ENCODE measurements around the gene ABHD12. TPM values are rescaled to one million over a fixed set of nuclear protein-coding genes. Genes with fewer than 3 reads are reported as not detected.
"Not testable (repeated sequence)": the region's sequence is repeated elsewhere in the genome, so short reads cannot be mapped to it uniquely, and the experiment has no call there.

The ABHD12 gene
- total RNA-seq, 1 donor from 2014 or later: 70.4 TPM

DNA sequence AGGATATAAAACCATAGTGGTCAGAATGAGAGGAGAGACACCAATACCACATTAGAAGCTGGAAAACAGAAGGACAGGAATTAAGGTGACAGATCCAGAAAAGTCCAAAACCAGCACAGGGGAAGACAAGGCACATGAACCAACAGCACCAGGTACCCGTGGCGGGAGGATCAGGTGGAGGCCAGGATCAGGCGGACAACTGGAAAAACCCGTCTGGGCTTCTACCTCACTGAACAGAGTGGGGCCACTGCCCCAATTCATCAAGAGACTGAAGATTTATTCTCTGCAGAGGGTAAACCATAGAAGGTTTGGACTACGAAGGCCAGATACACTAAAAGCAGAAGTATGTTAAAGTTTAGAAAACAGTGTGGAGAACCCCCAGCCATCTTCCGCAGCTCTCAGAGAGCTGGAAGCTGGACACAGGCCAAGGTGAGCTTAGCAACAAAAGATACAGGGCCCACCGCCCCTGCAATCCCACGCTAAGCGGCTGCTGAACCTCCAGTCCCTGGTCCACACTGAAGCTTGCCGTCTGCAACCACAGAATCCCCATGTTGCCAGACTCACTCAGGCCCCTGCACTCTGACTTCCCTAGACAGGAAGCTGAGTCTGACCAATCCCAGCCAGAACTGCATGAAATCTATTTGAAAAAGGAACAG is 29.9 kb downstream of the ABHD12 start:
- DNase-seq (ENCODE audit: low spot score): no peak
- ATAC-seq: peak; percentile 67
- intact Hi-C loops (cut with DNase I): no loop called here

DNA sequence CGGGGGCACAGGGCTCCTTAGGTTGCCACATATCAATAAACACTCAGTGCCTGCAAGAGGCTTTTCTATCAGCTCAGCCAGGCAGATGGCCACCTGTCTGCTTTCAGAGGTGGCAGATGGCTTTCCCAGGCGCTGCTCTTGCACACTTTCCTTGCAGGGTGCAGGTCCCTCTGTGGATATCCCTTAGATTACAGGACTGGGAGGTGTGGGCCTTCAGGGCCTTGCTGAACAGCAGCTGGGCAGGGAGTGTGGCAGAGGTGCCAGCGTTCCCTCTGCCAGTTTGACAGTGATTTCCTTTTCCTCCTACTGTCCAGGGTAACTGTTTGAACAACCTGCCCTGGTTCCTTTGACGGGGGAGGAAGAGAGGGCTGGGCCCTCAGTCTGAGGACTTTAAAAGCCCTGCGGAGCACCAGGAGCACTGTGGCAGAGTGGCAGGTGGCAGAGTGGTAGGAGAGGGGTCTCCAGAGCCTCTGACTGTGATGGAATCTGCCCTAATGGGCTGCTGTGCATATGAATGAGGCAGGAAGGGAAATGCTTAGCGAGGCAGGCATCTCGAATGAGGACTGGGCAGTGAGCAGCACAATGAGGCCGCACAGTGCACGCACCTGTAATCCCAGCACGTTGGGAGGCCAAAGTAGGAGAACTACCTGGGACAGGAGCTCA is 34.2 kb downstream of the ABHD12 start:
- intact Hi-C loops (cut with DNase I): no loop called here
- no peak for ATAC-seq
- no peak for DNase-seq (ENCODE audit: low spot score)

DNA sequence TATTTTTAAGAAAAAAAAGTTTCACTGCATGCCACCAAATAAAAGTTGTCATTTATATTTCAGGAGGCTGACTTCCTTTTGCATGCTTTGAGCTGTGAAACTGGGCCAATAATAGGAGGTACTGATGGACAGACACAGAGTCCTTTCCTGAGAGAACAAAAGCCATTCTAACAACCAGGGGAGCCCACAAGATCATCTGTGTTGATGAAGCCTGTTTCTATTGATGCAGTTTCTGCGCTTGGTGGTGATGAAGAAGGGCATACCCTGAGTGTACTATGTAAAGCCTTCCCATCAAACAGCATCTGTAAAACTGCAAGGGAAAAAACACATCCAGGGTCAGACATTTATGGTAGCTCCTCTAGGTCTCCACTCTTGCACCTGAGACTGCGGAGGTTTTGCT is 34.8 kb downstream of the ABHD12 start:
- no peak for ATAC-seq
- intact Hi-C loops (cut with DNase I): no loop called here
- DNase-seq (ENCODE audit: low spot score): no peak

DNA sequence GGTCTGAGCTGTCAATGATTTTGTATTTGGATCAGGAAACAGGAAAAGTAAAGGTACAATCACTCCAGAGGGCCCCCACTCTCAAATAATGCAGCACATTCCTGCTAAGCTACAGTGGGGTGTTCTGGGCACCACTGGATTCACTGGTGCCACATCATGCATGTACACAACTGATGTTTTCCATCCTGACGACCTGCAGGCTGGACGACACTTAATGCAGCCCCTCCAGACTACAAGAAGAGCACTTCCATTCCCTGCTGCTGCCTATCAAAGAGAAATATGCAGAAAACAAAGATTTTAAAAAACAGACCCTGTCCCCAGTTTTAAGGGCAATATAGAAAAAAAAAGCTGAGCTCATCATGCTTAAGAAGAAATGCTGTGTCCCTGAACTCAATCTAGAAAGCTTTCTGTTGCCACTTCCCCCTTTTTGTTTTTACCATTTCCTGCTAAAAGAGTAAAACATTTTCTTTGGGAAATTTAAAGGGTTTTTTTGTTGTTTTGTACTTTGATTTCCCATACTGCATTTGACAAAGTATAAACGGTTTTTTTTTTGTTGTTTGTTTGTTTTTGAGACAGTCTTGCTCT is 35.5 kb downstream of the ABHD12 start:
- DNase-seq (ENCODE audit: low spot score) (no peak), ATAC-seq (no peak)
- intact Hi-C loops (cut with DNase I): no loop called here

DNA sequence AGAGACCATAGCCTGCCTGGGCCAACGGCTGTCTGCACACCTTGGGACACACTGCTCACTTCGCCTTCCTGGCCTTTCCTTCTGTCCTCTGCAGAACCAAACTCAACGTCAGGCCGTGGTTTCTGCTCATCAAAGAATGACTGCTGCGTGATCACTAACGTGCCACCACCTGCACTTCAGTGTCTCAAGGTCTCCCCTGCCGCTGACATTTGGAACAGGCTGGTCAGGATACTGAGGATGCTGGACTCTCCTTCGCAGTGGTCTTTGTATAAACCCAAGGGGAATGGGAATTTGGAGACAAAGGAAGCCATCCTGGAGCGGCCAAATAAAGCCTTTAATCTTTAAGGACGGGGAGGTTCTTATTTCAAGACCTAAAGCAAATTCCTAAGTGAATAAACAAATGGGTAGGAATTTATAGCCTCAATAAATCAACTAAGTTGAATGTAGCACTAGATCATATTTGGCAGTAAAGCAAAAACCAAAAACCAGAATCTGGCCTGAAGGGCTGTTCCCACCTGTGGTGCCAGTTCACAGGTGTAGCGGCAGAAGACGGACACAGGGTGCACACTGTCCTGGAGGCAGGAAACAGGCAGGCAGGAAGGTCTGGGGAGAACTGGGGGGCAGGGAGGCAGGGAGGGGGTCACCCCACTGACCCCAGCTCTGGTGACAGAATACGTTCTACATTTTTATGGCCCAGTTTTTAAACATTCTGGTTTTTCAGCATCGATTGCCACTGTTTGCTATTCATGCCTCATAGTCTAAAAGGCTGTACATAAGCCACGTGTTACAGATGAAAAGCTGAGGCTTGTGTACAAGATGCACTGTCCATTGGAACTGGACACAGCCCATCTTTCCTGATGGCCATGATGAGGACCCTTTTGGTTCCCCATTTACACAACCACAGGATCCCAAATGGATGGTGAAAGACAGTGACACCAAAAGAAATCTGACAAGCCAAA is 36.6 kb downstream of the ABHD12 start:
- intact Hi-C loops (cut with DNase I): no loop called here
- ATAC-seq: no peak
- DNase-seq (ENCODE audit: low spot score): no peak

DNA sequence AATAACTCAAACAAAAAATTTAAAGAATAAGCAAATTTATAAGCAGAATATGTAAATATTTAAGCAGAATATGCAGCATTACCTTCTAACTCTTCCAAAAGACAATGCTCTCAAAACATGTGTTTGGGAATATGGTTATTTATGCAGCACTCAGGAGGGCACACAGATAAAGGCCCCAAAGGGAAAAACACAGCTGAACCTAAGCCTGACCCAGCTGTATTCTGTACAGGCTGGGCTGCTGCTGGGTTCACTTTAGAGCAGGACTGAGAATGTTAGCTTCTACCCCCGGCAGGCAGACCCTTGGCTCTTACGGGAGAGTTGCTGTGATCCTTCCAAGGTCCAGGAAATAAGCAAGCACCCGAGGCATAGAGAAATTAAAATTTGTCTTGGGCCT is 37.3 kb downstream of the ABHD12 start:
- ATAC-seq (no peak), DNase-seq (ENCODE audit: low spot score) (no peak)
- intact Hi-C loops (cut with DNase I): no loop called here

DNA sequence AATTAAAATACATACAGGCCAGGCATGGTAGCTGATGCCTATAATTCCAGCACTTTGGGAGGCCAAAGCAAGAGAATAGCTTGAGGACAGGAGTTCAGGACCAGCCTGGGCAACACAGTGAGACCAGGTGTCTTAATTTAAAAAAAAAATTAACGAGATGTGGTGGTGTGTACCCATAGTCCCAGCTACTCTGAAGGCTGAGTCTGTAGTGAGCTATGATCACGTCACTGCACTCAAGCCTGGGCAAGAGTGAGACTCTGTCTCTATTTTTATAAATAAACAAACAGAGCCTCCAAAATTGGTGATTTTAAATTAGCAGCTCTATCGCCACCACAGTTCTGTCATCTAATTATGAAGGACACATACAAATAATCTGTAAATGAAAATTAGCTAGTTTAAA is 37.9 kb downstream of the ABHD12 start:
- DNase-seq (ENCODE audit: low spot score) (no peak), ATAC-seq (no peak)
- intact Hi-C loops (cut with DNase I): no loop called here

DNA sequence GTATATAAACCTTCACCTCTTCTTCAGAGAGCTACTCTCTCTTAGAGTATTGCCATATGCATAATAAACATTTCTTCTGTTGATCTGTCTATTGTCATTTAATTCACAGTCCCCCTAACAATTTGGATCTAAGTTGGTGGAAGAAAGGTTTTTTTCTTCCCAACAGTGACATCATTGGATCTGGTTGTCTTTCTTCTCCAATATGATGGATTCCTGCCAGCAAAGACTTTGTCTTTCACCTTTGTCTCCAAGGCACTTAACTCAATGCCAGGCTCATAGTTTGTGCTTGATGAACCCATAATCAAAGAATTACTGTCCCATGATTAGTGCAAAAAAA is 39.6 kb downstream of the ABHD12 start:
- DNase-seq (ENCODE audit: low spot score): no peak
- intact Hi-C loops (cut with DNase I): no loop called here
- ATAC-seq: no peak

DNA sequence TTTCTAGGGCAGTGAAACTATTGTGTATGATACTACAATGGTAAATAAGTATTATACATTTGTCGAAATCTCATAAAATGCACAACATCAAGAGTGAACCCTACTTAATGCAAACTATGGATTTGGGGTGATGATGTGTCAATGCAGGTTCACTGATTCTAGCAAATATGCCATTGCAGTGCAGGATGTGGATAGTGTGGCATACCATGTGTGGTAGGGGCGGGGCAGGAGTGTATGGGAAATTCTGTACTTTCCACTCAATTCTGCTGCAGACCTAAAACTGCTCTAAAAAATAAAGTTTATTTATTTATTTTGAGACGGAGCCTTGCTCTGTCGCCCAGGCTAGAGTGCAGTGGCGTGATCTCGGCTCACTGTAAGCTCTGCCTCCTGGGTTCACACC is 44.3 kb downstream of the ABHD12 start:
- no peak for ATAC-seq
- no peak for DNase-seq (ENCODE audit: low spot score)
- intact Hi-C loops (cut with DNase I): no loop called here

DNA sequence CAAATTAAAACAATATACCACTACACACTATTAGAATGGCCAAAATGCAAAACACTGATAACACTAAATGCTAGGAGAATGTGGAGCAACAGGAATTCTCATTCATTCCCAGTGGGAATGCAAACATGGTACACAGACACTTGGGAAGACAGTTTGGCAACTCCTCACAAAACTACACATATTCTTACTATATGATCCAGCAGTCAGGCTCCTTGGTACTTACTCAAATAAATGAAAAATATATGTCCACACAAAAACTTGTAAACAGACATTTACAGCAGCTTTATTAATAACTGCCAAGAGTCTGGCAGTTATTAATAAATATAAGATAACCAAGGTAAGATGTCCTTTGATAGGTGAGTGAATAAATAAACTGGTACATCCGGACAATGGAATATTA is 44.9 kb downstream of the ABHD12 start:
- ATAC-seq (no peak), DNase-seq (ENCODE audit: low spot score) (no peak)
- intact Hi-C loops (cut with DNase I): no loop called here

DNA sequence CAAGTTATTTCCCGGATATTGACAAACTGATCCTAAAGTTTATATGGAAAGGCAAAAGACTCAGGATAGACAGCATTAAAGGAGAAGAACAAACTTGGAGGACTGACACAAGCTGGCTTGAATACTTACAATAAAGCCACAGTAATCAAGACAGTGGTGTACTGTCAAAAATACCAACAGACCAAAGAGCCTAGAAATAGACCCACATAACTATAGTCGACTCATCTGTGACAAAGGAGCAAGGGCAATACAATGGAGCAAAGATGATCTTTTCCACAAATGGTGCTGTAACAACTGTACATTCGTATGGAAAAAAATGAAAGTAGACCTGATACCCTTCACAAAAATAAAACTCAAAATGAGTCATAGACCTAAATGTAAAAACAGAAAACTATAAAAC is 46.0 kb downstream of the ABHD12 start:
- DNase-seq (ENCODE audit: low spot score) (no peak), ATAC-seq (no peak)
- intact Hi-C loops (cut with DNase I): no loop called here

DNA sequence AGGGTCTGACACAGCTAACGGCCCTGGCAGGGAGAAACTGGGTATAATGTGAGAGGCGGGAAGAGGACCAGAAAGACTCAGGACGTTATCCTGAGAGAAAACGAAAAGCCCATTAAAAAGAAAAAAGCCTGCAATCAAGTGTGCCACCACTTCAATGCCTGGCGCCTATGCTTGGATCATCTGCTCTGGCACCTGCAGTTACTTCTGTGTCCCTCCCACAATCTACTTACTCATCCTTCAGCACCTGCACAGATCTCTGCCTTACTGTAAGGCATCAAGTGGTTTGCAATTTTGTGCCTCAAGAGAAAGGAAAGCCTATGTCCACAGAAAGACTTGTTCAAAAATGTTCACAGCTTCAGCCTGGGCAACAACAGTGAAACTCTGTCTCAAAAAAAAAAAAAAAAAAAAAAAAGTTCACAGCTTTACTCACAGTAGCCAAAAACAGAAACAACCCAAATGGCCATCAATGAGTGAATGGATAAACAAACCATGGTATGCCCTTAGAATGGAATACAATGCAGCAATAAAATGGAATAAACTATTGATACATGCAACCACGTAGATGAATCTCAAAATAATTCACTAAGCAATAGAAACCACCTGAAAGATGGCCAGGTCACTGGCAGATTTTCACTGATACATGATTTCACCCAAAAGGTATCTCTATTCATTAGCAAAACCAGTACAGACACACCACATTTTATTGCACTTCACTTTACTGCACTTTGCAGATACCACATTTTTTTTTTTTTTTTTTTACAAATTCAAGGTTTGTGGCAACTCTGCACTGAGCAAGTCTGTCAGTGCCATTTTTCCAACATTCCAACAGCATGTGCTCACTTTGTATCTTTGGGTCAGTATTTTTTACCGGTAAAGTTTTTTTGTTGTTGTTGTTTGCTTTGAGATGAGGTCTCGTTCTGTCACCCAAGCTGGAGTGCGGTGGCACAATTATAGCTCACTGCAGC is 48.6 kb downstream of the ABHD12 start:
- intact Hi-C loops (cut with DNase I): no loop called here
- no peak for DNase-seq (ENCODE audit: low spot score)
- ATAC-seq: no peak

DNA sequence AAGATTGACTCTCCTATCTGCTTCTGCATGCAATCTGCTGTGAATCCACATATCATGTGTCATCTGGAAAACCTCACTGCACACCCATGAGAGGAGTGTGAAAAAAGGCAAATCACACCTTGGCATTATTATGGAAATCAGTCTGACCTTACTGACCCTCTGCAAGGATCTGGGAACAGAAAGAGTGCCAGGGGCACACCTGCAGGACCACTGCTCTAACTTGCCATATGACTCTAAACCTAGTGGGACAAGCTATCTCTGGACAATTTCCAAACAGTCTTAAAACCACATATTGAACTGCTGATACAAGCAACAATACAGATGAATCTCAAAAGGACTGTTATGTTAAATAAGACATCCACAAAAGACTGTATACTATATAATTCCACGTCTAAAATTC is 50.3 kb downstream of the ABHD12 start:
- ATAC-seq (no peak), DNase-seq (ENCODE audit: low spot score) (no peak)
- intact Hi-C loops (cut with DNase I): no loop called here

DNA sequence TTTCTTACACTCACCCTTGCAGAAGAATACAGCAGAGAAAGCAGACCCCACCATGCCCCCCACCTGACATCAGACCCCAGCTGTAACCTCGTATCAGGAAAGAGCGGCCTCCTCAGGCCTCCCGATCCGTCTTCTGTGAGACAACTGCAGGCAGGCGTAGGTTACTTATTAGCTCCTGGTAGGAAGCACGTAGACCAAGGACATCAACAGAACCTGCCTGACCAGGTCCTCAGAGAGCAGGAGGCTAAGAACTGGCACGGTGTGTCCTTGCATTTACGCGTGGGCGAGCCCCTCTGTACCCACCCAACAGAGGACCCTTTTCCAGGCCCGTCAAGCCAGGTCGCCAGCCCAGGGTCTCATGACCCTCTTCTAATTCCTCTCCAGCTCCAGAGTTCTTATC is 51.0 kb downstream of the ABHD12 start:
- intact Hi-C loops (cut with DNase I): no loop called here
- no peak for DNase-seq (ENCODE audit: low spot score)
- no peak for ATAC-seq

DNA sequence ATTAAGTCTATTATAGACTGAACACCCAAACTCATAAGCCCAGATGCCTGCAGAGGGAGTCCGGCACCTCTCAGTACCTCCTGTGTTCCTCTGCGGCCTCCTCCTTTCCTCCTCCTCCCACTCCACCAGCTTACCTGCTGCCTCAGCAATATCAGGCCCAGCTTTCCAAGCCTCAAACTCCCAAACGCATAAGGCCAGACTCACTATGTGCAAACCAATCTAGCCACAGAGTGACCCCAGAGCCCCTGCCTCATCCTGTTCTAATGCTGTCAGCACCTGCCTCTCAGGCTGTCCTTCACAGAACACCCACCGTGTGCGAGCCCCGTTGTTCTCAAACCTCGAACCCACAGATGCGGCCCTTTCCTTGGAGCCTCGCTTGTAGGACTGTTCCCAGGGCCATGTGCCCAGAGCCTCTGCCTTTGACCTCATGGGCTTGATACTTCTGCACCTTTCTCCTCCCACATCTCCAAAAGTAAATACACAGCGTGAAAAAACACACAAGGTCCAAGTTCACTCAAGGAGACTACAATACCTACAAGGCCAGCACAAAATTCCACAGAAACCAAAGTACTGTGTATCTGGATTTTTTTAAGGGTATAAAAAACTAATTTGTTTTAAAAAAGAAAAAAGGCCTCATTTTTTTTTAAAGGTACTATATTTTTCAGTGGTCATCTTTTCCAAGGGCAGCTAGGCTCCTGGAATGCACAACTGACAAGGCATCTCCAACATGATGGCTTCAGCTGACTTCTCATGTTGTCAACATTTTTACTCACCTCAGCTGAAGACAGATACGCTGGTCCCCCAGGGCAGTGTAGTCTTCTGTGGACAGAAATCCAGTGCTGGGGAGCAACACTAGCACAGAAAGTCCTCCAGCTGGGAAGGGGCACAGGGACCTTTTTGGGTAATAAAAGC is 52.3 kb downstream of the ABHD12 start:
- intact Hi-C loops (cut with DNase I): no loop called here
- DNase-seq (ENCODE audit: low spot score): no peak
- peak; percentile 72 for ATAC-seq

DNA sequence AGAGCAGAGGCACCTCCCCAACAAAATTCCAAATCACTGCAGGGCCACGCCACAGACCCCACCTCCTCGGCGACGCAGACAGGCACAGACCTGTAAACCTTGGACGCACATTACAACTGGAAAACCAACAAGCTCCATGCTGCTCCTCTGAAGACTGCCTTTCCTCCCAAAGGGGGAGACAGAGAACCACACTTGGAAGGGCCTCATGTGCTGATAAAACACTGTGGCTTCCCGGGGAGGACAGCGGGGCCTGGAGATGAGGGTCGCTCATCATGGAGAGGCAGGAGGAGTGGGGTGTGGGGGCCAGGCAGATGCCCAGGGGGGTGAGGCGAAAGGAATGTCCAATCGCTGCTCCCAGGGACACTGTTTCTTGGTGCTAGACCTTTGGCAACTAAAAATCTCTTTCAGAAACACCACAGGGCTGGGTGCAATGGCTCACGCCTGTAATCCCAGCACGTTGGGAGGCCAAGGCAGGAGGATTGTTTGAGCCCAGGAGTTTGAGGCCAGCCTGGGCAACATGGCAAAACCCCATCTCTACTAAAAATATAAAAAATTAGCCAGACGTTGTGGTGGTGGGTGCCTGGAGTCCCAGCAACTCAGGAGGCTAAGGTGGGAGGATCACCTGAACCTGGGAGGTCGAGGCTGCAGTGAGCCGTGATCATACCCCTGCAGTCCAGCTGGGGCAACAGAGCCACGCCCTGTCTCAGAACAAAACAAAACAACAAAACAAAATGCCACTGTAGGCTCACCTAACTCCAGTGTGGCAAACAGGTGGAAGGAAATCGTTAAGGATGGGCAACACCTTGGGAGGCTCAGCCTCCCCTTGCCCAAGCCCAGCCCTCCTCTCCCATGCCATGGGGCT is 53.8 kb downstream of the ABHD12 start:
- DNase-seq (ENCODE audit: low spot score) (no peak), ATAC-seq (peak; percentile 82)
- intact Hi-C loops (cut with DNase I): no loop called here

DNA sequence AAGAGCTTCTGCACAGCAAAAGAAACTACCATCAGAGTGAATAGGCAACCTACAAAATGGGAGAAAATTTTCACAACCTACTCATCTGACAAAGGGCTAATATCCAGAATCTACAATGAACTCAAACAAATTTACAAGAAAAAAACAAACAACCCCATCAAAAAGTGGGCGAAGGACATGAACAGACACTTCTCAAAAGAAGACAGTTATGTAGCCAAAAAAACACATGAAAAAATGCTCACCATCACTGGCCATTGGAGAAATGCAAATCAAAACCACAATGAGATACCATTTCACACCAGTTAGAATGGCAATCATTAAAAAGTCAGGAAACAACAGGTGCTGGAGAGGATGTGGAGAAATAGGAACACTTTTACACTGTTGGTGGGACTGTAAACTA is 55.7 kb downstream of the ABHD12 start:
- ATAC-seq; DNase-seq (ENCODE audit: low spot score); intact Hi-C loops (cut with DNase I): not testable (repeated sequence)
